Middle frontal gyrus (tissue), 1 donor: ENCODE data around the gene AGPAT2.
"Not testable (repeated sequence)": the region's sequence is repeated elsewhere in the genome, so short reads cannot be mapped to it uniquely, and the experiment has no call there.

Experiments
- DNase-seq: peaks from one replicate; pipeline ENCODE4 v3.0.0-alpha.2; 2015; ENCODE audit warnings: low spot score; ENCODE audit errors: extremely low spot score

Gene AGPAT2

DNA sequence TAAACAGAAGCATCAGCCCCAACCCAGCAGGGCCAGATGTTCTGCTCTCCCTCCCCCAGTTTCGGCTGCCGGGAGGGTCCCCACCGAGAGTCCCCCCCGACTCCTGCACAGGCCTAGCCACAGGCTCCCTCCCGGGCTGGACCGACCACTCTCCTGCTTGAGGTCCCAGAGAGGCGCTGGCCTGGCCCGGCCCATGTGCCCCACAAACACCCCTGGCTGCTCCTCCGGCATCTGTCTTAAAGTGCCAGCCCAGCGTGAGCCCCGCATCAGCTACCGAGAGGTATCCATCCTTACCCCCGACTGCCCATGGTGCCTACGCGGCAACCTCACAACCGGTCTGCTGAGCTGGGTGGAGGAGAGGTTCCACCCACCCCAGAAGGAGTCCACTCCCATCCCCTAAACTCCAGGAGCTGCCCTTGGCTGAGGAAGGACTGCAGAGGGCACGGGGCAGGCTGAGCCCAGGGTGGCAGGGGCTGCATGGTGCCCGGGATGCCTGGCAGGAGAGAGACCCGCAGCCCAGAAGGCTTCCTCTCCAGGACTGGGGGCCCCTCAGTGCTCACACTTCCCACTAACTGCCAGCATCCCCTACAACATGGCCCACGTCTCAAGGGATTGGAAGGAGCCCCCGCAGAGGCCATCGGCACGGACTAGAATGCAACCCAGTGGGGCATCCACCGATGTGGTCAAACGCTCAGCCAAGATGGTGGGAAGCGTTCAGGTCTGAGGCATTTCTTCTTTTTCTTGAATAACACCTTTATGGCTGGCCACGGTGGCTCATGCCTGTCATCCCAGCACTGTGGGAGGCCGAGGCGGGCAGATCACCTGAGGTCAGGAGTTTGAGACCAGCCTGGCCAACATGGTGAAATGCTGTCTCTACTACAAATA lies 40.2 kb downstream of the AGPAT2 start:
- no peak for DNase-seq

DNA sequence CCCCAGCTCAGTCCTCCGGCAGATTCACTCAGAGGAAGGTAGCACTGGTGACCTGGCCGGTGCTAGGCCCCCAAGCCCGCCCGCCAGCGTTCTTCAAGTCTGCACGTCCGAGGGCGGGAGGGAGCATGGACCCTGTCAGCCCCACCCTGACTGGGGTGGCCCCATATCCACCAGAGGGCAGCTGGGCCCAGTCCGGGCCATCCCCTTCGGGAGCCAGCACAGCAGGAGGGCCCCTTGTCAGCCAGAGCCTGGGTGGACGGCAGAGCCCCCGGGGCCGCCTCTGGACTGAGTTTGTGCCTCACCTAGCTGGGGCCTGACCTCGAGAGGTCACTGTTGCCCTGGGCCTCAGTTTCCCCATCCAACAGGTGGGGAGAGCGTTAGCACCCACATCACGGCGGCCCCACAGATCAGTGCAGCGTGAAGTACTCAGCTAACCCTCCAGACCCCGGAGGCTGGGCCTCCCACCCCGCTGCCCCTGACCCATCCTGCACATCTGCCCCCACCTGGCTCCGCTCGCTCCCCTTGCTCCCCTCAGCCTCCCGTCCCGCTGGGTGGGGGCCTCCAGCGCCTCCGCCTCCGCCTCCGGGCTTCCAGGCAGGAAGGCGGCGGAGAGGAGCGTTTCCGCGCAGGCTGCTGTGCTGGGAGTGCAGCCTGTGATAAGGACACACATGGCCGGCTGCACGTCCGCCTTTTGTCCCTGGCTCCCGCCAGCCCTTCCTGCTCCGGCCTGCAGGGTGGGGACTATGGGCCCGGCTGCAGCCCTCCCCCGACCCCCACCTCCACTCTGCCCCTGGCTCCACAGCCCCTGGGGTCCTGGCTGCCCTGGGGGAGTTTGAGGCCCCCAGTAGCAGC lies 41.1 kb downstream of the AGPAT2 start:
- DNase-seq: no peak

DNA sequence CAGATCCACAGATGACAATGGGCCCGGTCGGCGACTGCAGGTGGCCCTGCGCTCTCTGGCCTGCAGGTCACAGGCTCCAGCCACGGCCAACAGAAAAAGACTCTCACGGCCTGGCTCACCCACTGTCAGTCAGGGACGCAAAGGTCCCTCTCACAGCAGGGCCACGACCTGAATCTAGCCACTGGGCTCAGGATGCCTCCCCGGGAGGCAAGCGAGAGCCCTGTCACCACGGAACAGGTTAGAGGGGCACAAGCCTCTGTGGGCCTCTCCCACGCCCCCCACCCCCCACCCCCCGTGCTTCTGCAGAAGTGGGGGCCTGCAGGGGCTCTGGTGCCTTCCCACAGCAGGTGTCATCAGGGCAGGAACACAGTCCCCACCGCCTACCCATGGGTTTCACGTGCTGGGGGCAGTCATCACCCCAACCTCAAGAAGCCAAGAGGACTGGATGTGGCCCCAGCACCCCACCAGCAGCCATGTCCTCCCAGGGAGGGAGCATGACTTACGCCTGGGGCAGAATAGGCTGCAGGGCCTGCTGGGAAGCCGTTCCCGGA lies 41.8 kb downstream of the AGPAT2 start:
- no peak for DNase-seq

DNA sequence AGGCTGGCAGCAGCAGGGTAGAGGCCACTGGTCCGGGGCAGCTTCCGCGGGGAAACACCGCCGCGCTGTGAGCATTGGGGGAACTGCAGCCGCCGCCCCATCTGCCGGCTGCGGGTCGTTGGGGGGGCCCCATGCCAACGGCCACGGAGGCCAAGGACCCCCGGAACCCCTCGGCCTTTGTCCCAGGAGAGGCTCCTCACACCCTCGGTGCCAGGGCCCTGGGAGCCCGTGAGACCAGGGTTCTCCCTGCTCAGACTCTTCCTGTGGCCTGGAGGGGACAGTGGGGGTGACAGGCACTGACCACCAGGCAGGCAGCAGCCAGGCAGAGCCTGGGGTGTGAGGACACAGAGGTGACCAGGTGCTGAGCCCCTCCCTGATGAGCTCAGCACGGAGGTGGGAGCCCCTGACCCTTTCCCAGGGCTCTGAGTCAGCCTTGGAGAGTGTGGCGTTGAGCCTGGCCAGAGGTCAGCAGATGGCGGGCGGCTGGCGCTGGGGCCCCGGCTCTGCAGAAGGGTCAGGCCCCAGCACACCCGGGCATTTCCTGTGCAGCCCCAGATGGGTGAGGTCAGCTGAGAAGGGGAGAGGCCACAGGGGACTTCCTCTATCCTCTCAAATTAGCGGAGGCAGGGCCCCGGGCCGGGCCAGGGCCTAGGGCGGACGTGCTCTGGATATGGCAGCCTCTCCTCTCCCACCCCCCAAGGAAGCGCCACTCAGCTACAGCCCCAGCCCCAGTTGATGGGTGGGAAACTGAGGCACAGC lies 42.5 kb downstream of the AGPAT2 start:
- no peak for DNase-seq

DNA sequence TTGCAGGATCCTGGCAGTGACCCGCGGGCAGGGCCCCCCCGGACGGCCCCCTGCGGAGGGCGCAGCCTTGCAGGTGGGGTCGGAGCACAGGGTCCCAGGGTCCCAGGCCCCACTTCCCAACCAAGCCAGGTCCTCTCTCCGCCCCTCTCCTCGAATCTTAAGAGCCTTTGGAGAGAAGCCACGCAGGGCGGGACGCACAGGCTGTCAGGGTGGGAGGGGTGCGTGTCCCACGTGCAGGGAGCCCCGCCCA lies 43.0 kb downstream of the AGPAT2 start:
- DNase-seq: no peak

DNA sequence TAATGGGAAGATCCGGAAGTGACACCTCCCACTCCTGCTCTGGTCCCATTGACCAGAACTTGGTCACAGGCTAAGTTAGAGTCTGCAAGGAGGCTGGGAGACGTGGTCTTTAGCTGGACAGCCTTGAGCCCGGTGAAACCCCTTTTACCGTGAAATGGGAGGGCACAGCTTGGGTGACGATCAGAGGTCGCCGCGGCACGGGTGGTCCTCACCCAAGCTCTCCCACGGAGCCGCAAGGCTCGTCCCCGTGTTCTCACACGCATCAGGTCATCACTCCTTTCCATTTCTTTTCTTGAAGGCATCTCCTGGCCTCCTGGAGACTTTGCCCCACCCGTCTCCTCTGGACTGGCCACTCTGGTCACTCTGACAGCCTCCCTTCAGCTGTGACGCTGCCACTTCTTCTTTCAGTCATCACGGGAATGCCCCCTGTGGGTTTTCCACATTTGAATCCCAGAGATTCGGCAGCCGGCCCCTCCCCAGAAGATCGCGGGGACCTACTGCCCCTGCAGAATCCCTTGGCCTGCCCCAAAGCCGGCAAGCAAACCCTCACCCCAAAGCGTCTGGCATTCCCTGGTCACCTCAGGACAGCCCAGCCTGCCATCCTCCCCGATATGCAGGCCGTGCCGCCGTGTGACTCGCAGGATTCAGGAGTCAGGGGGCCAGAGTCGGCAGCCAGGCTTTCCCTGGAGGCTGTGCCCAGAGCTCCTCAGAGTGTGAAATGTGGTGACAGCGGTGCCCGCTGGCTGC lies 43.5 kb downstream of the AGPAT2 start:
- DNase-seq: no peak

DNA sequence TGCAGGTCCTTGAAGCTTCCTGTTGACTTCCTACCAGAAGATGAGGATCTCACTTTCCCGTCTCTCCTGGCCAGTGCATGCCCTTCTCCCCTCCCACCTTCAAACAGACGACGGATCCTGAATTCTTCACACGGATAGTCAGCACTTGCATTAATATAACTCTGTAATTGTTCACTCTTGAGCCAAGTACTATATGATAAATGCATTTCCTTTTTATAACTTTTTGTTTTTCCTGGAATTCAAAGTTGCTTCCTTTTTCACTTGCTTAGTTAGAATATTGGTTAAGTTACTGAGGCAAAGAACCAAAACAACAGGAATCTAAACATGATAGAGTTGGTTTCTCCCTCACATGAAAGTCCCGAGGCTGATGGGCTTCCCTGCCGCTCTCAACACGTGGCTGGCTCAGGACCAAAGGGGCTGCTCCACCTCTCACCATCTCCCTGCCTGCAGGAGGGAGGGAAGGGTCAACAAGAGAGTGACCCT lies 44.8 kb downstream of the AGPAT2 start:
- no peak for DNase-seq

DNA sequence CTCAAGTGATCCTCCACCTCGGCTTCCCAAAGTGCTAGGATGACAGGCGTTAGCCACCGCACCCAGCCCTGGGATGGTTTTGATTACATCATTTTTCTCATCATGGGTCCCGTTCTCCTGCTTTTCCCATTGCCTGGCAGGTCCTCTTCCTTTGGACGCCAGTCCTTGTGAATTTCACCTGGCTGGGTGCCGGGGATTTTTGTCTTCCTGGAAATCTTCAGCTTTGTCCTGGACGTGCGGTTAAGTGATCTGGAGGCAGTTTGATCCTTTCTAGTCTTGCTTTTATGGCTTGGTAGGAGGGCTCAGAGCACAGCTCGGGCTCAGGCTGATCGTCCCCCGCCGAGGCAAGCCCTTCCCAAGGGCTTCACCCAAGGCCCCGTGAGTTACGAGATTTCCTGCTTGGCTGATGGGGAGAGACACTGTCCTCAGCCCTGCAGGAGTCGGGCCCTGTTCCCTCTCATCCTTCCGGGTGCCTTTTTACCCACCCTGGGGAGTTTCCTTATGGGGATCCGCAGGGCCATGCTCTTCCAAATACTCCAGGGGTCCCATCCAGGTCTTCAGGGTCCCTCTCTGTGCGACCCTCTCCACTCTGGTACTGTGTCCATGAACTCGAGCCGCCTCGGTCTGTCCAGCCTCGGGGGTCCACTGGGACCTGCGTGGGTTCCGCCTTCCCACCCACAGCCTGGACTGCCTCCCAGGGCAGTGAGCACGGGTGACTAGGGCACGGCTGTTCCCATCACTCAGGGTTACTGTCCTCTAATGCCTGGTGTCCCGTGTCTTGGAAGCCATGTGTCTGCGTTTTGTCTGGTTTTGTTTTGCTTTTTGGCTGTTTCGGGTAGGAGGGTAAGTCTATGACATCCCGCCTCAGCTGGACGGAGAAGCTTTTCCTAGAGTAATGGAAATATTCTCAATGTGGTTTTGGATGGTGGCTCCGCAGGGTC lies 46.8 kb downstream of the AGPAT2 start:
- no peak for DNase-seq

DNA sequence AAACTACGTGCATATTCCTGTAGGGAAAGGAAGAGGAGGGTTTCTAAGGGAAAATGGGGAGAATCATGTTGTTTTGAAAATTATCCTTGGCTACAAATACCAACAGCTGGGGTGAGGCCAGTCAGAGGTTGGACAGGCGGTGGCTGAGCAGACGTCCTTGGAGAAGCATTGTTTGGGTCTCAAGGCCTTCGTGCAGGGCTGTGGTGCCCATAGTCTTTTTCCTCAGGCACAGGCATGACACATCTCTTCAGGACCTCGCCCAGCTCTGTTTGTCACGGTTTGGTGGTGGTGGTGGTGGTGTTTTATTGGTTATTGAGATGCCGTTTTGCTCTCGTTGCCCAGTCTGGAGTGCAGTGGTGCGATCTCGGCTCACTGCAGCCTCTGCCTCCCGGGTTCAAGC lies 52.4 kb downstream of the AGPAT2 start:
- DNase-seq: no peak

DNA sequence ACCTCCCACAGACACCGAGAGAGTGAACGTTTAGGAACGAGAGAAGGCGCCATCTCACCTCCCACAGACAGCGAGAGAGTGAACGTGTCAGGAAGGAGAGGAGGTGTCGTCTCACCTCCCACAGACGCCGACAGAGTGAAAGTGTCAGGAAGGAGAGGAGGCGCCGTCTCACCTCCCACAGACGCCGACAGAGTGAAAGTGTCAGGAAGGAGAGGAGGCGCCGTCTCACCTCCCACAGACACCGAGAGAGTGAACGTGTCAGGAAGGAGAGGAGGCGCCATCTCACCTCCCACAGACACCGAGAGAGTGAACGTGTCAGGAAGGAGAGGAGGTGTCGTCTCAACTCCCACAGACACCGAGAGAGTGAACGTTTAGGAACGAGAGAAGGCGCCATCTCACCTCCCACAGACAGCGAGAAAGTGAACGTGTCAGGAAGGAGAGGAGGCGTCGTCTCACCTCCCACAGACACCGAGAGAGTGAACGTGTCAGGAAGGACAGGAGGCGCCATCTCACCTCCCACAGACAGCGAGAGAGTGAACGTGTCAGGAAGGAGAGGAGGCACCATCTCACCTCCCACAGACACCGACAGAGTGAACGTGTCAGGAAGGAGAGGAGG lies 54.7 kb downstream of the AGPAT2 start:
- not testable (repeated sequence) for DNase-seq

DNA sequence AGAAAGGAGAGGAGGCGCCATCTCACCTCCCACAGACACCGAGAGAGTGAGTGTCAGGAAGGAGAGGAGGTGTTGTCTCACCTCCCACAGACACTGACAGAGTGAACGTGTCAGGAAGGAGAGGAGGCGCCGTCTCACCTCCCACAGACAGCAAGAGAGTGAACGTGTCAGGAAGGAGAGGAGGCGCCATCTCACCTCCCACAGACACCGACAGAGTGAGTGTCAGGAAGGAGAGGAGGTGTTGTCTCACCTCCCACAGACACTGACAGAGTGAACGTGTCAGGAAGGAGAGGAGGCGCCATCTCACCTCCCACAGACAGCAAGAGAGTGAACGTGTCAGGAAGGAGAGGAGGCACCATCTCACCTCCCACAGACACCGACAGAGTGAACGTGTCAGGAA lies 55.2 kb downstream of the AGPAT2 start:
- not testable (repeated sequence) for DNase-seq

DNA sequence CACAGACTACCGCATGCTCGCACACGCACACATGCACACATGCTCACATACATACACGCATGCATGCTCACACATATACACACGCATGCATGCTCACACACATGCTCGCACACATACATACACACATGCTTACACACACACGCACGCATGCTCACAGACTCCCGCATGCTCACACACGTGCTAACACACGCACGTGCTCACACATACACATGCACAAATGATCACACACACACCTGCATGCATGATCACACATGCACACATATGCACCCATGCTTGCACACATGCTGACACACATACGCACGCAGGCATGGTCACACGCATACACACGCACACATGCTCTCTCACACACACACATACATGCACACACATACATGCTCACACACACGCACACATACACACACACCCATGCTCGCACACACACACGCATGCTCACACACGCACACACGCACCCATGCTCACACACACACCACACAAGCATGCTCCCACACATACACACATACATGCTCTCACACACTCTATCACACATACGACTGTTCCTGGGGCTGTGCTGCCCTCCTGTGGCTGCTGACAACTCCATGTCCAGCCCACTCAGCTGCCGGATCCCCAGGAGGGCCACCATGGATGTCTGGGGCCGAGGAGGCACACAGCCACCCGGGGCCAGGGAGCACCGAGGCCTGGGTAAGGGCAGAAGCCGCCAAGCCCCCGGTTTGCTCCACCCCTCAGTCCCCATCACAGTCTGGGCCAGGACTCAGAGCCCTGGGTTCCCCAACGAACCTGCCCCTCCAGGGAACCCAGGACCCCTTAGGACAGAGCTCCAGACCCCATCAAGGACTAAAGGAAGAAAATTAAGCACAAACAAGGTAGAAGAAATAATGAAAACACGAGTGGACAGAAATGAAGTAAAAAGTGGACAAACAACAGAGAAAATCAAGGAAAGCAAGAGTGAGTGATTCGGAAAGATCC lies 55.9 kb downstream of the AGPAT2 start:
- DNase-seq: peak; percentile 21

DNA sequence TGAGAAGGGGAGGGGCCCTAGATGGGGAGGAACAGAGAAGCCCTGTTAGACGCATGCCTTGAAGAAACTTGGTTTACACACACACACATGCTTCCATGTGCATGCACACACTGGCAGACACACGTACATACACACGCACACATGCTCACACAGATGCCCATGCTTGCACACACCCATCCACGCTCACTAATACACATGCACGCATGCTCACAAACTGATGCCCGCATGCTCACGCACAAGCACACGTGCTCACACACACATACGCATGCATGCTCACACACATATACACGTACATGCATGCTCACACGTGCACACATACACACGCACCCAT lies 56.6 kb downstream of the AGPAT2 start:
- DNase-seq: no peak

DNA sequence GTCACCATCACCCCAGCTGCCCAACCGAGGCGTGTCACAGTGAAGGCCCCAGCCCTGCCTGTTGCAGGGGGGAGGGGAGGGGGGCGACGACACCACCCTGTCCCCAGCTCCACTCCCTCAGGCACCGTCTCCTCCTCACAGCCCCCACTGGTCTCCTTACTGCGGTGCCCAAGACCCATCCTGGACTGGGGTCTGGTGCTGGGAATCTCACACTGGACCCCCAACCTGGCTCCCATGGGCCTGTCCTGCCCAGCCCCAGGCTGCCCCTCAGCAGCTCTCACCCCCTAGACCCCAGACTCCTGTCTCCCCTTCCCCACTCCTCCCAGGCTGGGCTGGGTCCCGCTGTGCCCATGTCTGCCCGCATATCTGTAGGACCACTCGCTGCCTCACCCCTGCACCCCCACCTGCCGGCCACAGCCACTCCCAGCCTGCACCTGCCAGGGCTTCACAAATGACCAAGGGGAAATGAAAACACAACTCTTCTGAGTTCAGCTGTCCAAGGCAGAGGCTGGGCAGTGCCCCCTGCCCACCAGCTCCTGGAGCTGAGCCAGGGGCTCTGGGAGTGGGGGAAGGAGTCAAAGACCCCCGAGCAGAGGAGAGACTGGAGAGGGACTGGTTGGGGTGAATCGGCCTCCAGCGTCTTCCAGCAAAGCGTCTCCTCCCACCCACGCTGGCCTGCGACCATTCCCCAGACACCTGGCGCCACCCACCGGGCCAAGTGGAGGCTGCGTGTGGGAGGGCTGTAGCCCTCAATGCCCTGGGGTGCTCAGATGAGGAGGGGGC lies 57.2 kb downstream of the AGPAT2 start:
- no peak for DNase-seq

DNA sequence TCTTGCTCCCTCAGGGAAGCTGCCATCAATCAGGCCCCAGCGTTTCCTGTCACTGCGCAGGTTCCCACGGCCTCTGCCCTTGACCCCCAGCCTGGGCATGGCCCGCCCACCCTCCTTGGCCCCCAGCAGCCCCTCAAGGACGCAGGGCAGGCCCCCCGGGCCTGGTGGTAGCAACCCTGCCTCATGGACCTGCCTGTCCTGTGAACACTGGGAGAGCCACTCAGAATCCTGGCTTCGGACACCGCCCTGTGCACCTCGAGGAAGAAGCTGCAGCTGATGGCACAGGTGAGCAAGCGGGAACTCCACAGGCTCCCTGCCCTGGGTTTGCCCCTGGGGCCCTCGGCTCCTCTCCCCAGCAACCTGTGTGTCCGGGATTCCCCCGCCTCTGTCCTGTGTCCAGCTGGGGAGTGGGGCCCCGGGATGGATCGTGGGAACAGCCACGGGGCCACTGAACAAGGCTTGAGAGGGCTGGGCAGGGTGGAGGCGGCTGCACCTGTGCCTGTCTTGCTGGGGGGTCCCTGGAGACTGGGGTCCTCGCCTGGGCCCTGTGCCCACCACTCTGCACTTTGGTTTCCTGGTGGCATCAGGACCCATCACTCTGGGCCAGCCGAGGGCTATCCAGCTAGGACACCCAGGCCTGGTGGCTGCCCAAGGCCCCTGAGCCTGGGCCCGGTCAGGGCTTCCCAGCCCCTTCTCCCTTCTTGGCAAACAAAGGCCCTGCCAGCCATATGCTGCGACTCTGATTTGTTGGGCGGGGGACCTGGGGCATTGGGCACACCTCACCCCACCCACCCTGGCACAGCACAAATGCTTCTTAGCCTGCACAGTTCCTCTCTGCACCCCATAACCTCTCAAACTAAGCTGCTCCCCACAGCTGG lies 58.0 kb downstream of the AGPAT2 start:
- DNase-seq: no peak

DNA sequence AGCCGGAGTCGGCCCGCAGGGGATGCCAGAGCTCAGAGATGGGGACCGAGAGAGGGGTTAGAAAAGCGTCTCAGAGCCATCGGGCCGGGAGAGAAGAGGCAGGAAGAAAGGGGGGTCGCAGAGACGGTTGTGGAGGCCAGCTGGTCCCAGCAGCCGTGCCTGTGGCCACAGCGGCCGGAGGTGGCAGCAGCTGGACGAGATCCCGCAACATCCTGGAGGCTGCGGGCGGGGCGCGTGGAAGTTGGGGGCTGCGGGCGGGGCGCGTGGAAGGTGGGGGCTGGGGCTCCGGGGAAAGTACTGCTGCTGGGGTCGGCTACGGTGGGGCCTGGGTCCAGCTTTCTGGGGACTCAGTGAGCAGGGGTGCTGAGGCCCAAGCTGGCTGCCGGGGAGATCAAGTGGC lies 59.0 kb downstream of the AGPAT2 start:
- DNase-seq: no peak

DNA sequence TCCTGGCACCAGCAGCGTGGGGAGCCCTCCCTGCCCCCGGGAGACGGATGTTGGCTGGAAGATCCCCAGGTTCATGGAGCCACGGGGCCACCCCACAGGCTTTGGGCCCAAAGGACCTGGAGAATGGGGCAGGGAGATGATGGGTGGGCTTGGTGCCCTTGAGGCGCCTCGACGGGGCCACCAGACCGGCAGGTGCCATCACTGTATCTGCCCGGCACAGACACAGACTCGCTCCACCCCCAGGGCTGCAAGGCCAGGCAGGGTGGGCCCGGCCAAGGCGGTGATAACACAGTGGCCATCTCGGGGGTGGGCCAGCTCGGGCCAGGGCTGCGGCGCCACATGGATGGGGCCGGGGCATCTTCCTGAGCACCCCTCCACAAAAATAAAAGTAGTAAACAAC lies 59.6 kb downstream of the AGPAT2 start:
- no peak for DNase-seq
